KMS-11 (cell line): ENCODE measurements around the gene ENOX1.
"Not testable (repeated sequence)": the region's sequence is repeated elsewhere in the genome, so short reads cannot be mapped to it uniquely, and the experiment has no call there.

Experiments
- H2AFZ ChIP-seq: fragments of 200-600 bp; sonication (generic); 2 replicates; pipeline ENCODE4 v1.6.1; 2016; ENCODE audit warnings: antibody characterized with exemption, mixed run types, low read depth
- H3K27ac ChIP-seq: fragments of 200-600 bp; sonication (generic); 2 replicates; pipeline ENCODE4 v1.6.1; 2016; ENCODE audit warnings: mild to moderate bottlenecking, mixed run types
- H3K27me3 ChIP-seq: fragments of 200-600 bp; sonication (generic); 2 replicates; pipeline ENCODE4 v1.6.1; 2017; ENCODE audit warnings: mild to moderate bottlenecking, low read depth, mixed run types, moderate library complexity; ENCODE audit not compliant: insufficient read depth
- H3K36me3 ChIP-seq: fragments of 200-600 bp; sonication (generic); 2 replicates; pipeline ENCODE4 v1.6.1; 2017; ENCODE audit warnings: mild to moderate bottlenecking, mixed run types; ENCODE audit not compliant: insufficient read depth
- H3K4me1 ChIP-seq: fragments of 200-600 bp; sonication (generic); 2 replicates; pipeline ENCODE4 v1.6.1; 2016; ENCODE audit warnings: mild to moderate bottlenecking, low read depth, mixed run types; ENCODE audit not compliant: poor library complexity, severe bottlenecking
- H3K4me2 ChIP-seq: fragments of 200-600 bp; sonication (generic); 2 replicates; pipeline ENCODE4 v1.7.0; 2016; ENCODE audit warnings: mild to moderate bottlenecking, mixed run types
- H3K4me3 ChIP-seq: fragments of 200-600 bp; sonication (generic); IDR thresholded peaks from 2 replicates; pipeline ENCODE4 v1.6.1; 2017; ENCODE audit warnings: low read depth, low read length, mixed read lengths; ENCODE audit not compliant: insufficient read depth
- H3K79me2 ChIP-seq: fragments of 200-600 bp; sonication (generic); 2 replicates; pipeline ENCODE4 v1.6.1; 2016; ENCODE audit warnings: low read depth, mixed run types; ENCODE audit not compliant: insufficient read depth
- H3K9ac ChIP-seq: fragments of 200-600 bp; sonication (generic); 2 replicates; pipeline ENCODE4 v1.6.1; 2016; ENCODE audit warnings: mild to moderate bottlenecking, mixed run types
- H4K20me1 ChIP-seq: fragments of 200-600 bp; sonication (generic); 2 replicates; pipeline ENCODE4 v1.6.1; 2016; ENCODE audit warnings: mild to moderate bottlenecking, mixed run types; ENCODE audit not compliant: insufficient read depth
- TF ChIP-seq, protein P1 (sequence below): fragments of 200-600 bp; sonication (generic); conservative IDR thresholded peaks from 2 replicates; pipeline ENCODE4 v1.6.1; 2017; ENCODE audit warnings: low read depth, mild to moderate bottlenecking, antibody characterized with exemption, low read length, moderate library complexity, mixed read lengths

Gene ENOX1

GRCh38 chr13:43422116-43422515, 364.7 kb downstream of the ENOX1 start:
- TF ChIP-seq, protein P1, sequence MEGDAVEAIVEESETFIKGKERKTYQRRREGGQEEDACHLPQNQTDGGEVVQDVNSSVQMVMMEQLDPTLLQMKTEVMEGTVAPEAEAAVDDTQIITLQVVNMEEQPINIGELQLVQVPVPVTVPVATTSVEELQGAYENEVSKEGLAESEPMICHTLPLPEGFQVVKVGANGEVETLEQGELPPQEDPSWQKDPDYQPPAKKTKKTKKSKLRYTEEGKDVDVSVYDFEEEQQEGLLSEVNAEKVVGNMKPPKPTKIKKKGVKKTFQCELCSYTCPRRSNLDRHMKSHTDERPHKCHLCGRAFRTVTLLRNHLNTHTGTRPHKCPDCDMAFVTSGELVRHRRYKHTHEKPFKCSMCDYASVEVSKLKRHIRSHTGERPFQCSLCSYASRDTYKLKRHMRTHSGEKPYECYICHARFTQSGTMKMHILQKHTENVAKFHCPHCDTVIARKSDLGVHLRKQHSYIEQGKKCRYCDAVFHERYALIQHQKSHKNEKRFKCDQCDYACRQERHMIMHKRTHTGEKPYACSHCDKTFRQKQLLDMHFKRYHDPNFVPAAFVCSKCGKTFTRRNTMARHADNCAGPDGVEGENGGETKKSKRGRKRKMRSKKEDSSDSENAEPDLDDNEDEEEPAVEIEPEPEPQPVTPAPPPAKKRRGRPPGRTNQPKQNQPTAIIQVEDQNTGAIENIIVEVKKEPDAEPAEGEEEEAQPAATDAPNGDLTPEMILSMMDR: no peak
- Histone ChIP-seq H4K20me1 (no peaks in the 10 kb centered on the region), H3K79me2 (no peaks in the 10 kb centered on the region), H3K4me1 (no peaks in the 10 kb centered on the region), H3K9ac (no peak overlapping the region), H3K4me2 (no peak overlapping the region), H3K27me3 (no peaks in the 10 kb centered on the region), H2AFZ (no peak overlapping the region), H3K27ac (no peak overlapping the region), H3K4me3 (no peak overlapping the region), H3K36me3 (no peaks in the 10 kb centered on the region)

GRCh38 chr13:43416842-43417241, 369.9 kb downstream of the ENOX1 start:
- not testable (repeated sequence) for H3K4me1 ChIP-seq, H4K20me1 ChIP-seq, H3K27ac ChIP-seq, H3K9ac ChIP-seq, H3K27me3 ChIP-seq, H3K79me2 ChIP-seq, H2AFZ ChIP-seq, H3K4me3 ChIP-seq, H3K4me2 ChIP-seq, H3K36me3 ChIP-seq

- H4K20me1 ChIP-seq, H3K4me3 ChIP-seq, H3K79me2 ChIP-seq, H3K4me1 ChIP-seq, H3K36me3 ChIP-seq, H3K4me2 ChIP-seq, H3K27ac ChIP-seq, H3K9ac ChIP-seq, H3K27me3 ChIP-seq, H2AFZ ChIP-seq: not testable (repeated sequence)
These were observed 370.4 kb downstream of the ENOX1 start for GRCh38 chr13:43416408-43416807.

- H3K27ac ChIP-seq, H3K36me3 ChIP-seq, H3K79me2 ChIP-seq, H3K9ac ChIP-seq, H3K27me3 ChIP-seq, H2AFZ ChIP-seq, H3K4me3 ChIP-seq, H3K4me2 ChIP-seq, H3K4me1 ChIP-seq, H4K20me1 ChIP-seq: not testable (repeated sequence)
These were observed 370.8 kb downstream of the ENOX1 start for GRCh38 chr13:43415903-43416391.

DNA sequence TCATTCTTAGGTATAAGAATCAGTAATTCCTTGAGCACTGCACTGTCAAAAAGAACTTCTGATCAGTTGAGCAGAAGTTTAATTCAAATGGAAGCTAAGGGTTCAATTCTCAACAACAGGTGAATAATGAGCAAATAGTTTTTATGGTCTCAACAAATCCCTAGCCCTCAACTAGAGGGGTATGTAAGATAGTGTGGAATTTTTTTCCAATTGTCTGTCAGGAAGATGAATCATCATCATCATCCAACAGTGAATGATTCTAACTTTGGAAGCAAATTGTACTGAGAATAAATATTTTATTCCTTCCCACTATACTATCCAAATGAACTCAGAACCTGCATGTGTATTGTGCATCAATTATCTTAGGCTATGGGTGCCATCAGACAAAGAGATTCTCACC, 372.7 kb downstream of the ENOX1 start:
- Histone ChIP-seq H3K4me2 (no peak overlapping the region), H4K20me1 (no peaks in the 10 kb centered on the region), H3K4me3 (no peak overlapping the region), H3K27me3 (no peaks in the 10 kb centered on the region), H3K79me2 (no peaks in the 10 kb centered on the region), H3K36me3 (no peaks in the 10 kb centered on the region), H3K9ac (no peak overlapping the region), H2AFZ (no peak overlapping the region), H3K4me1 (no peaks in the 10 kb centered on the region), H3K27ac (no peak overlapping the region)
- TF ChIP-seq, protein P1: no peak

GRCh38 chr13:43411741-43412140, 375.0 kb downstream of the ENOX1 start:
- no peak overlapping the region for H3K4me3 ChIP-seq
- no peak overlapping the region for H2AFZ ChIP-seq
- no peaks in the 10 kb centered on the region for H3K27me3 ChIP-seq
- H3K4me2 ChIP-seq: no peak overlapping the region
- TF ChIP-seq, protein P1: no peak
- H4K20me1 ChIP-seq: no peaks in the 10 kb centered on the region
- H3K9ac ChIP-seq: no peak overlapping the region
- no peaks in the 10 kb centered on the region for H3K36me3 ChIP-seq
- no peaks in the 10 kb centered on the region for H3K79me2 ChIP-seq
- no peak overlapping the region for H3K27ac ChIP-seq
- no peaks in the 10 kb centered on the region for H3K4me1 ChIP-seq
